ENCODE measurements around the gene C3orf62. TPM values are rescaled to one million over a fixed set of nuclear protein-coding genes. Genes with fewer than 3 reads are reported as not detected.

C3orf62 gene
- total RNA-seq, 3 donors from 2014 or later (not counting 1 experiment from before 2014, with no cell fraction given), result 8.8 to 12.7 (median 10.8) TPM

DNA sequence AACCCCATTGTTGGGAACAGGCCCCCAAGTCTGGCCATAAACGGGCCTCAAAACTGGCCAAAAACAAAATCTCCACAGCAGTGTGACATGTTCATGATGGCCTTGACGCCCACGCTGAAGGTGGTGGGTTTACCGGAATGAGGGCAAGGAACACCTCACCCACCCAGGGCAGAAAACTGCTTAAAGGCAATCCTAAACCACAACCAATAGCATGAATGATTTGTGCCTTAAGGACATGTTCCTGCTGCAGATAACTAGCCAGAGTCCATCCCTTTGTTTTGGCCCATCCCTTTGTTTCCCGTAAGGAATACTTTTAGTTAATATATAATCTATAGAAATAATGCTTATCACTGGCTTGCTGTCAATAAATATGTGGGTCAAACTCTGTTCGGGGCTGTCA lies 57.9 kb downstream of the C3orf62 start:
- 97% methylated on average over 4 of the region's 6 CpGs for WGBS (ENCODE audit: insufficient coverage)
- peaks cover 2% of the 10 kb centered on the region for H3K9me3 ChIP-seq (ENCODE audit: control insufficient read depth, insufficient read depth, low read length)

More for the DNA sequence above, 57.9 kb downstream of the C3orf62 start:
- DNase-seq (no peak), ATAC-seq (no peak)
- Mint-ChIP-seq H3K36me3 (no peaks in the 10 kb centered on the region), H3K27me3 (ENCODE audit: low read depth in 2 of 2) (peaks cover 0 to 8% of the 10 kb centered on the region in 2 donors), H3K4me1 (no peaks in the 10 kb centered on the region), H3K27ac (no peak overlapping the region), H3K4me3 (no peak overlapping the region), H3K9me3 (no peaks in the 10 kb centered on the region)
- intact Hi-C loops (cut with micrococcal nuclease), result no loop called here
- TF ChIP-seq, protein P1, sequence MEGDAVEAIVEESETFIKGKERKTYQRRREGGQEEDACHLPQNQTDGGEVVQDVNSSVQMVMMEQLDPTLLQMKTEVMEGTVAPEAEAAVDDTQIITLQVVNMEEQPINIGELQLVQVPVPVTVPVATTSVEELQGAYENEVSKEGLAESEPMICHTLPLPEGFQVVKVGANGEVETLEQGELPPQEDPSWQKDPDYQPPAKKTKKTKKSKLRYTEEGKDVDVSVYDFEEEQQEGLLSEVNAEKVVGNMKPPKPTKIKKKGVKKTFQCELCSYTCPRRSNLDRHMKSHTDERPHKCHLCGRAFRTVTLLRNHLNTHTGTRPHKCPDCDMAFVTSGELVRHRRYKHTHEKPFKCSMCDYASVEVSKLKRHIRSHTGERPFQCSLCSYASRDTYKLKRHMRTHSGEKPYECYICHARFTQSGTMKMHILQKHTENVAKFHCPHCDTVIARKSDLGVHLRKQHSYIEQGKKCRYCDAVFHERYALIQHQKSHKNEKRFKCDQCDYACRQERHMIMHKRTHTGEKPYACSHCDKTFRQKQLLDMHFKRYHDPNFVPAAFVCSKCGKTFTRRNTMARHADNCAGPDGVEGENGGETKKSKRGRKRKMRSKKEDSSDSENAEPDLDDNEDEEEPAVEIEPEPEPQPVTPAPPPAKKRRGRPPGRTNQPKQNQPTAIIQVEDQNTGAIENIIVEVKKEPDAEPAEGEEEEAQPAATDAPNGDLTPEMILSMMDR (IDR thresholded peaks at IDR 0.05), result no peak
- no peaks in the 10 kb centered on the region for H3K27me3 ChIP-seq (ENCODE audit: control insufficient read depth, insufficient read depth, low read length)
- H3K27ac ChIP-seq (ENCODE audit: low read length), result no peak overlapping the region
- H3K4me3 ChIP-seq (ENCODE audit: low read length), result no peak overlapping the region
- H3K36me3 ChIP-seq (ENCODE audit: control insufficient read depth, insufficient read depth, low read length), result no peaks in the 10 kb centered on the region
- H3K4me1 ChIP-seq (ENCODE audit: control insufficient read depth, insufficient read depth, low read length), result no peaks in the 10 kb centered on the region

Other genes starting within 250 kb of the C3orf62 start
- 10 to 100 TPM; 45.6 to 85.7 (median 50.0) TPM for gene IMPDH2, start 247.8 kb downstream of the C3orf62 start, total RNA-seq
- 100 to 1,000 TPM; 220 to 230 (median 227) TPM for gene QRICH1, start 183.2 kb downstream of the C3orf62 start, total RNA-seq
- gene QARS1, start 172.5 kb downstream of the C3orf62 start, total RNA-seq, result 100 to 1,000 TPM; 250 to 280 (median 258) TPM
- 10 to 100 TPM; 68.6 to 71.5 (median 68.6) TPM for gene USP19, start 156.4 kb downstream of the C3orf62 start, total RNA-seq
- gene LAMB2, start 144.2 kb downstream of the C3orf62 start, total RNA-seq, result 1 to 10 TPM in 2 of 3 donors, under 1 TPM in 1; 0.75 to 1.7 (median 1.2) TPM
- 10 to 100 TPM; 13.8 to 20.6 (median 15.6) TPM for gene CCDC71, start 110.9 kb downstream of the C3orf62 start, total RNA-seq
- 1 to 10 TPM; 2.4 to 7.0 (median 3.5) TPM for gene KLHDC8B, start 105.6 kb downstream of the C3orf62 start, total RNA-seq
- 100 to 1,000 TPM; 110 to 138 (median 135) TPM for gene USP4, start 62.8 kb upstream of the C3orf62 start, total RNA-seq
- 10 to 100 TPM; 34.7 to 70.0 (median 59.1) TPM for gene GPX1, start 81.1 kb upstream of the C3orf62 start, total RNA-seq
- gene RHOA, start 134.7 kb upstream of the C3orf62 start, total RNA-seq, result 100 to 1,000 TPM; 342 to 372 (median 370) TPM
- gene TCTA, start 135.2 kb upstream of the C3orf62 start, total RNA-seq, result 10 to 100 TPM; 35.4 to 40.7 (median 36.7) TPM
- gene AMT, start 145.2 kb upstream of the C3orf62 start, total RNA-seq, result 10 to 100 TPM; 13.4 to 14.2 (median 14.0) TPM
- 10 to 100 TPM; 28.7 to 36.5 (median 30.6) TPM for gene NICN1, start 152.1 kb upstream of the C3orf62 start, total RNA-seq
- gene DAG1, start 193.0 kb upstream of the C3orf62 start, total RNA-seq, result 10 to 100 TPM in 2 of 3 donors, 1 to 10 TPM in 1; 9.6 to 22.4 (median 20.6) TPM